Suprapubic skin (tissue), 4 donors: ENCODE data around the gene INSC. TPM values are rescaled to one million over a fixed set of nuclear protein-coding genes. Genes with fewer than 3 reads are reported as not detected.

ENCODE experiments used
- DNase-seq, 2 donors: peaks; one replicate each; pipeline ENCODE4 v3.0.0-alpha.2; 2019; ENCODE audit warnings: low spot score in 2 of 2
- H3K27ac ChIP-seq: fragments of 200-600 bp; sonication (generic); one replicate; pipeline ENCODE4 v1.5.1; 2019
- H3K27me3 ChIP-seq: fragments of 200-600 bp; sonication (generic); one replicate; pipeline ENCODE4 v1.5.1; 2019
- H3K36me3 ChIP-seq: fragments of 200-600 bp; sonication (generic); one replicate; pipeline ENCODE4 v1.5.1; 2019
- H3K4me1 ChIP-seq: fragments of 200-600 bp; sonication (generic); one replicate; pipeline ENCODE4 v1.5.1; 2019
- H3K4me3 ChIP-seq: fragments of 200-600 bp; sonication (generic); one replicate; pipeline ENCODE4 v1.5.1; 2019; ENCODE audit warnings: mild to moderate bottlenecking
- H3K9me3 ChIP-seq: fragments of 200-600 bp; sonication (generic); one replicate; pipeline ENCODE4 v1.5.1; 2019
- EP300 ChIP-seq: sonication (generic); formaldehyde crosslinking; IDR thresholded peaks from one replicate; pipeline ENCODE4 v1.6.1; 2017; ENCODE audit warnings: antibody characterized with exemption
- POLR2A ChIP-seq, 2 donors: fragments of 450-650 bp; IDR thresholded peaks; one replicate each; pipeline ENCODE4 v1.6.1; 2017; ENCODE audit warnings: antibody characterized with exemption in 2 of 2, mild to moderate bottlenecking in 2 of 2, moderate library complexity in 2 of 2
- POLR2AphosphoS5 ChIP-seq, 3 donors: sonication (generic); formaldehyde crosslinking; IDR thresholded peaks; one replicate each; pipeline ENCODE4 v1.6.1; 2017; ENCODE audit warnings: antibody characterized with exemption in 3 of 3
- WGBS: methylation state at CpG from one replicate; pipeline ENCODE4 v1.1.5; 2018; 5-methylcytosine and 5-hydroxymethylcytosine counted together
- total RNA-seq, 4 donors: library from RNA; depleted of rRNA; stranded (reverse); fragments of >200 nt; gene quantifications; one replicate each; pipeline ENCODE4 v1.1.0, GENCODE V29; 2016
- TF ChIP-seq, protein P1 (sequence below), 2 donors: fragments of 200-600 bp in 1 of 2; fragments of 450-650 bp in 1 of 2; sonication (generic) in 1 of 2; IDR thresholded peaks; one replicate each; pipeline ENCODE4 v1.5.1; 2016 to 2019; ENCODE audit warnings: antibody characterized with exemption in 2 of 2, mild to moderate bottlenecking in 1 of 2, moderate library complexity in 1 of 2

Gene INSC
- total RNA-seq, 4 donors from 2014 or later, result 0.16 to 0.34 (median 0.32) TPM; not detected in 1

DNA sequence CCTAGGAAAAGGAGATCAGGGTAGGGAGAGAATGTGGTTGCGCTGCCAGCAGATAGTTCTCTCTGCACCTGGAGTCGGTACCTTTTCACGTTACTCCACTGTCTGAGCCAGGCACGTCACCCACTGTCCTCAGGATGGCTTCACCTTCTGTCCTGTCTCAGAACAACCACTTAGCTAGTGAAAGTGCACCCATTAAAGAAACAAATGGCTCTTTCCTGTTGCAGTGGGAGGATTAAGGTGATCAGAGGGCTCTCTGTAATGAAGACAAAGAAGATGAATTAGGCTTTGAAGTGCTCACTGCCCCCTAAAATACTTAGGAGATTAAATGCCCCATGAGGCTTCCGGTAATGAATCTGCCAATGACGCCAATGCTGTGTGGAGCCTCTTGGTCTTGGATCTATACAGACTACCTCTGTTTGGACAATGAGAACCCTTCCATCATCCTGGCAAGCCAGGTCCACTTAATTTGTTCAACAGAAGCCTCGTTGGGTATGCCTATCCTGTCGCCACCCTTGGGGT is 113.7 kb downstream of the INSC start:
- Histone ChIP-seq H3K36me3 (no peaks in the 10 kb centered on the region), H3K9me3 (no peaks in the 10 kb centered on the region), H3K27ac (no peak overlapping the region), H3K27me3 (no peaks in the 10 kb centered on the region), H3K4me1 (no peaks in the 10 kb centered on the region), H3K4me3 (no peak overlapping the region)
- no peak for DNase-seq
- 78% methylated on average over 8 of the region's 8 CpGs for WGBS
- TF ChIP-seq EP300 (no peak), POLR2A (IDR thresholded peaks at IDR 0.05) (no peak), POLR2AphosphoS5 (IDR thresholded peaks at IDR 0.05) (no peak)
- TF ChIP-seq, protein P1, sequence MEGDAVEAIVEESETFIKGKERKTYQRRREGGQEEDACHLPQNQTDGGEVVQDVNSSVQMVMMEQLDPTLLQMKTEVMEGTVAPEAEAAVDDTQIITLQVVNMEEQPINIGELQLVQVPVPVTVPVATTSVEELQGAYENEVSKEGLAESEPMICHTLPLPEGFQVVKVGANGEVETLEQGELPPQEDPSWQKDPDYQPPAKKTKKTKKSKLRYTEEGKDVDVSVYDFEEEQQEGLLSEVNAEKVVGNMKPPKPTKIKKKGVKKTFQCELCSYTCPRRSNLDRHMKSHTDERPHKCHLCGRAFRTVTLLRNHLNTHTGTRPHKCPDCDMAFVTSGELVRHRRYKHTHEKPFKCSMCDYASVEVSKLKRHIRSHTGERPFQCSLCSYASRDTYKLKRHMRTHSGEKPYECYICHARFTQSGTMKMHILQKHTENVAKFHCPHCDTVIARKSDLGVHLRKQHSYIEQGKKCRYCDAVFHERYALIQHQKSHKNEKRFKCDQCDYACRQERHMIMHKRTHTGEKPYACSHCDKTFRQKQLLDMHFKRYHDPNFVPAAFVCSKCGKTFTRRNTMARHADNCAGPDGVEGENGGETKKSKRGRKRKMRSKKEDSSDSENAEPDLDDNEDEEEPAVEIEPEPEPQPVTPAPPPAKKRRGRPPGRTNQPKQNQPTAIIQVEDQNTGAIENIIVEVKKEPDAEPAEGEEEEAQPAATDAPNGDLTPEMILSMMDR (IDR thresholded peaks at IDR 0.05), result no peak

DNA sequence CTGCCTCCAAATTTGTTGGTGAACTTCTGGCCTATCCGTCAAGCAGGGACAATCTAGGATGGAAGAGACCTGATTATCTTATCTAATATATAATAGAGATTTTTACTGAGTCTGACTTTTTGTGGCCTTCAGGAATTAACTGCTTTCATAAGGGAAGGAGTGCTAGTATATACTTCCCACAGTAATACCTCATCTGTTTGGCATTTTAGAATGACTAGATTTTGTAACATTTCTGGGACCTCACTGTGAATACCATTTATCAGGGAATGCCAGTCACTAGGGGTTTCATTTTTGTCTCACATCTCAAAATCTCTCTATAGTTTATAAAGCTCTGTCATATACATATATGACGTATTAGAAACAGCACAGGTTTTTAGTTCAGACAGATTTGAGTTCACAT is 114.3 kb downstream of the INSC start:
- no peak for DNase-seq
- TF ChIP-seq EP300 (no peak), POLR2AphosphoS5 (IDR thresholded peaks at IDR 0.05) (no peak), POLR2A (IDR thresholded peaks at IDR 0.05) (no peak)
- TF ChIP-seq, protein P1 (IDR thresholded peaks at IDR 0.05), result no peak
- no peak overlapping the region for H3K27ac ChIP-seq
- no peaks in the 10 kb centered on the region for H3K9me3 ChIP-seq
- H3K4me3 ChIP-seq, result no peak overlapping the region
- no peaks in the 10 kb centered on the region for H3K36me3 ChIP-seq
- no peaks in the 10 kb centered on the region for H3K27me3 ChIP-seq
- 0% methylated on average over 2 of the region's 2 CpGs for WGBS
- no peaks in the 10 kb centered on the region for H3K4me1 ChIP-seq

DNA sequence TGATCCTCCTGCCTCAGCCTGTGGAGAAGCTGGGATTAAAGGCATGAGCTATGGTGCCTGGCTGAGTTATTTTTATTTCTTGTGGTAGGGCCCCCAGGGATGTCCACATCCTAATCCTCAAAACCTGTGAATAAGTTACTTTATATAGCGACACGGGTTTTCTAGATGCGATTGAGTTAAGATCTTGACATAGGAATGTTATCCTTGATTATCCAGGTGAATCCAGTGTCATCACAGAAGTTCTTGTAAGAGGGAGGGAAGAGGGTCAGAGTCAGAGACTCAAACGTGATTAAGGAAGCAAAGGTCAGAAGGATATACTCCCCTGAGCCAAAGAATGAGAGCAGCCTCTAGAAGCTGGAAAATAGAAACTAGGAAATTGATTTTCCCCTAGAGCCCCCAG is 117.8 kb downstream of the INSC start:
- H3K27me3 ChIP-seq, result no peaks in the 10 kb centered on the region
- WGBS, result 78% methylated on average over 4 of the region's 4 CpGs
- no peaks in the 10 kb centered on the region for H3K4me1 ChIP-seq
- H3K27ac ChIP-seq, result no peak overlapping the region
- H3K4me3 ChIP-seq, result no peak overlapping the region
- no peaks in the 10 kb centered on the region for H3K9me3 ChIP-seq
- no peaks in the 10 kb centered on the region for H3K36me3 ChIP-seq
- DNase-seq, result no peak
- TF ChIP-seq POLR2AphosphoS5 (IDR thresholded peaks at IDR 0.05) (no peak), EP300 (no peak), POLR2A (IDR thresholded peaks at IDR 0.05) (no peak)
- TF ChIP-seq, protein P1 (IDR thresholded peaks at IDR 0.05), result no peak

DNA sequence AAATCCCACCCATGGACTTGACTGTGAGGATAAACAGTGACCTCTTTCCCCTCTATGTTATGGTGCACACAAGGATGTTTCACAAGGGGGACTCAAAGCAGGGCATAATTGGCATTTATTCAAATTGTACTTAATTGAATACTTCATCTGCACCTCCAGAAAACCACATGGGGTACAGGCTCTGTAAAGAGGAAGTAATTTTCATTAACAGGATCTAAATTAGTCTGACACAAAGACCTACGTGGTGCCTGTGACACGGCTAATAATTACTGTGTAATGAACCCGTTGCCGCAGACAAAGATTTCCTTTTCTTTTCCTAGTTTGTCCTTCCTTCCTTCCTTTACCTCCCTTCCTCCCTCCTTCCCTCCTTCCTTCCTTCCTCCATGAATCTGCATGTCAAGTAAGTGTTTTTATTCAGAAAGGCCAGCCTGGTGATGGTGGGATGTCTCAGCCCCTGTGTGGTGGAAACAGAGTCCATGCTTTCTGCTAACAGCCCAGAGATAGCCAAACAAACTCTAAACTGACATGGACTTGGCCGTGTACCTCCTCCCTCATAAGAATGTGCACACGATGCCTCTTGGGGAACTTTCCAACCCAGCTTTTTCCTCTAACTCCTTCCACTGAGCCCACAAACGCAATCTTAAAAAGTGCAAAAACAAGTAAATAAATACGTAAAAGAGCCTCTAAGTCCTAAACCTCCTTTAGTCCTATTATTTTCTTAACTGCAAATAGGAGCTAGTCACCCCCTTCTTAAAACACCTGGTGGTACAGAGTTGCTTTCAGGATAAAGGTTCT is 118.8 kb downstream of the INSC start:
- Histone ChIP-seq H3K4me3 (no peak overlapping the region), H3K27me3 (no peaks in the 10 kb centered on the region), H3K36me3 (no peaks in the 10 kb centered on the region), H3K4me1 (no peaks in the 10 kb centered on the region), H3K27ac (no peak overlapping the region), H3K9me3 (no peaks in the 10 kb centered on the region)
- 72% methylated on average over 8 of the region's 8 CpGs for WGBS
- no peak for TF ChIP-seq POLR2AphosphoS5 (IDR thresholded peaks at IDR 0.05)
- TF ChIP-seq, protein P1 (IDR thresholded peaks at IDR 0.05), result no peak
- TF ChIP-seq EP300, result no peak
- TF ChIP-seq POLR2A (IDR thresholded peaks at IDR 0.05), result no peak
- no peak for DNase-seq

DNA sequence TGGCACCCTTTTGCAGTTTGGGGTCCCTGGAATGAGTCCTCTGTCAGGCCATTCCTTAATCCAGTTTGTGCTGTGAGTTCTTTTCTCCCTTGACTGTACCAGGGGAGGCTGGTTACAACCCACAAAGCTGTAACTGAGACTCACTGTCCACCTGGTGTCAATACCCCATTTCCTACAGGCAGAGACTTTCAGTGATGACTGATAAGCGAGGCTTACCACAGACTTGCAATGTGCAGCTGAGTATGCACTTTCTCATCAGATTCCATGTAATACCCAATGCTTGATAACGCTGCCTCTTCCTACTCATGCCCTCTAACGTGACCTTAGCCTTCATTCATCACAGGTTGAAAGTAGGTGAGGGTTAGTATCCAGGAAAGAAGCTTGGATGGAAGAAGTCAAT is 120.1 kb downstream of the INSC start:
- H3K27me3 ChIP-seq, result no peaks in the 10 kb centered on the region
- H3K9me3 ChIP-seq, result no peaks in the 10 kb centered on the region
- no peak overlapping the region for H3K27ac ChIP-seq
- H3K36me3 ChIP-seq, result no peaks in the 10 kb centered on the region
- TF ChIP-seq POLR2AphosphoS5 (IDR thresholded peaks at IDR 0.05), result no peak
- TF ChIP-seq, protein P1 (IDR thresholded peaks at IDR 0.05), result no peak
- no peak for TF ChIP-seq EP300
- TF ChIP-seq POLR2A (IDR thresholded peaks at IDR 0.05), result no peak
- no peaks in the 10 kb centered on the region for H3K4me1 ChIP-seq
- 97% methylated on average over 3 of the region's 3 CpGs for WGBS
- DNase-seq, result no peak
- H3K4me3 ChIP-seq, result no peak overlapping the region
